Measurements from ENCODE around the gene ROBO4.

GRCh38 chr11:124892146-124892545 lies 5.5 kb downstream of the ROBO4 start:
- TF ChIP-seq CTCF (IDR thresholded peaks at IDR 0.05) (no peak), POLR2A (IDR thresholded peaks at IDR 0.05) (no peak)

Data from Peyer's patch (tissue), 4 donors.